Upper lobe of right lung (tissue), 1 donor: ENCODE measurements around the gene DGUOK. TPM values are rescaled to one million over a fixed set of nuclear protein-coding genes. Genes with fewer than 3 reads are reported as not detected.

Experiments
- ATAC-seq: fragments of 200-7000 bp; cut with Tn5 transposase; one replicate; pipeline ENCODE4 v1.9.1; 2020; ENCODE audit warnings: mild to moderate bottlenecking, moderate library complexity
- DNase-seq: peaks from one replicate; pipeline ENCODE4 v3.0.0-alpha.2; 2020
- H3K27ac ChIP-seq: fragments of 200-600 bp; one replicate; pipeline ENCODE4 v1.8.0; 2022
- H3K27me3 ChIP-seq: fragments of 200-600 bp; one replicate; pipeline ENCODE4 v1.8.0; 2022; ENCODE audit warnings: mild to moderate bottlenecking
- H3K36me3 ChIP-seq: fragments of 200-600 bp; one replicate; pipeline ENCODE4 v1.8.0; 2022
- H3K4me1 ChIP-seq: fragments of 200-600 bp; one replicate; pipeline ENCODE4 v1.8.0; 2022
- H3K4me3 ChIP-seq: fragments of 200-600 bp; one replicate; pipeline ENCODE4 v1.8.0; 2022; ENCODE audit warnings: mild to moderate bottlenecking
- H3K9me3 ChIP-seq: fragments of 200-600 bp; one replicate; pipeline ENCODE4 v1.8.0; 2022
- intact Hi-C: fragments of 100-400 bp; cut with DNase I; formaldehyde crosslinking; loops from one replicate; pipeline ENCODE4 v1.11.0; 2022
- total RNA-seq: library from RNA; stranded (reverse); fragmentation: NEBNext Ultra II Directional; extraction: Animal tissue kit (Norgen Biotek cat#: 25700); gene quantifications from one replicate; pipeline ENCODE4 v1.2.1, GENCODE V29; 2021
- TF ChIP-seq, protein P1 (sequence below): fragments of 200-600 bp; IDR thresholded peaks from one replicate; pipeline ENCODE4 v1.8.0; 2022; ENCODE audit warnings: antibody characterized with exemption
- donor health status: DM: no; HTN: yes; CAD: no; lungs with severe emphysema.

Gene DGUOK
- total RNA-seq, 1 donor from 2014 or later, result 34.4 TPM

DNA sequence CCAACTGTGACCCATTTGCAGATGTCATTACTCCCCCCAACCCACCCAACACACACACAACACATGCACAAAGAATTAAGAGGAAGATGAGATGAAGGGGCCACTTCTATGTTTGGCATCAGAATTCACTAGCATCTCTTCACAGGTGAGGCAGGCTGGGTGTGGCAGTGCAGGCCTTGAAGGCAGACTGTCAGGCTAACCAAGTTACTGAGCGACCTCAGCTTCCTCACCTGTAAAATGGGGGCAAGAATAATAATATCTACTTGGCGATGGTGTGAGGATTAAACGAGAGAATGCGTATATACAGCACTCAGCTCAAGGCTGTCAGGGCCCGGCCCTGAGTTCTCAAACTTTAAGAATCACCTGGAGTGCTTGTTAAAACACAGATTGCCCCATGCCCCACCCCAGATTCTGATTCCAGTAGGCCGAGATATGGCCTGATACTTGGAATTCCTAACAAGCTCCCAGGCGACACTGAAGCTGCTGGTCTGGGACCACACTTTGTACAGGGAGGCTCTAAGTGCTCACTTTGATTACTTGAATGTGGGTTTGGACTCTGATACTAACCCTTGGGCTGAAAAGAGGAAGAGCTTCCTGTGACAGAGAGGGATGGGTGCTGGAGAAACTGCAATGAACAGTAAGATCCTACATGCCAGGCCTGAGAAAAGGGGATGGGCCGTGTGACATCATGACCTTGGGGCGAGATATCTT, 32.8 kb upstream of the DGUOK start:
- H3K9me3 ChIP-seq, result no peaks in the 10 kb centered on the region
- ATAC-seq (peak; percentile 64), DNase-seq (no peak)
- peaks cover 10% of the 10 kb centered on the region for H3K4me1 ChIP-seq
- H3K27ac ChIP-seq, result no peak overlapping the region
- intact Hi-C loops, result no loop called here
- peak overlapping the region; percentile 5 for H3K4me3 ChIP-seq
- no peaks in the 10 kb centered on the region for H3K27me3 ChIP-seq
- H3K36me3 ChIP-seq, result no peaks in the 10 kb centered on the region
- TF ChIP-seq, protein P1, sequence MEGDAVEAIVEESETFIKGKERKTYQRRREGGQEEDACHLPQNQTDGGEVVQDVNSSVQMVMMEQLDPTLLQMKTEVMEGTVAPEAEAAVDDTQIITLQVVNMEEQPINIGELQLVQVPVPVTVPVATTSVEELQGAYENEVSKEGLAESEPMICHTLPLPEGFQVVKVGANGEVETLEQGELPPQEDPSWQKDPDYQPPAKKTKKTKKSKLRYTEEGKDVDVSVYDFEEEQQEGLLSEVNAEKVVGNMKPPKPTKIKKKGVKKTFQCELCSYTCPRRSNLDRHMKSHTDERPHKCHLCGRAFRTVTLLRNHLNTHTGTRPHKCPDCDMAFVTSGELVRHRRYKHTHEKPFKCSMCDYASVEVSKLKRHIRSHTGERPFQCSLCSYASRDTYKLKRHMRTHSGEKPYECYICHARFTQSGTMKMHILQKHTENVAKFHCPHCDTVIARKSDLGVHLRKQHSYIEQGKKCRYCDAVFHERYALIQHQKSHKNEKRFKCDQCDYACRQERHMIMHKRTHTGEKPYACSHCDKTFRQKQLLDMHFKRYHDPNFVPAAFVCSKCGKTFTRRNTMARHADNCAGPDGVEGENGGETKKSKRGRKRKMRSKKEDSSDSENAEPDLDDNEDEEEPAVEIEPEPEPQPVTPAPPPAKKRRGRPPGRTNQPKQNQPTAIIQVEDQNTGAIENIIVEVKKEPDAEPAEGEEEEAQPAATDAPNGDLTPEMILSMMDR, result no peak

DNA sequence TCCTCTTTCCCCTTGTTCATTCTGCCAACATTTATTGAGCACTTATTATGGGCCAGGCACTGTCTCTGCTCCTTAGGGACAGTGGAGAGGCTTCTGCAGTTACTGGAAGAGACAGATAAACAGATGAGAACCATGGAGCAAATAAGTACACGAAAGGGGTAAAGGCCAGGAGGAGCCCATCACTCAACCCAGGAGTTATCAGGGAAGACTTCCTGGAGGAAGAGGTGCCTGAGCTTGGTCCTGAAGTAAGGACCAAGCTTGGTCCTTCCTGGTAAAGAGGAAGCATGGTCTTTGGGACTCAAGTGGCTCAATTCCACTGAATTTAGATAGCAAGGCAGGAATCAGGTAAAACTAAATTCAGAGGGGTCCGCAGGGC, 32.2 kb upstream of the DGUOK start:
- DNase-seq (no peak), ATAC-seq (no peak)
- intact Hi-C loops, result no loop called here
- H3K9me3 ChIP-seq, result no peaks in the 10 kb centered on the region
- H3K4me1 ChIP-seq, result peaks cover 10% of the 10 kb centered on the region
- H3K36me3 ChIP-seq, result no peaks in the 10 kb centered on the region
- H3K27me3 ChIP-seq, result no peaks in the 10 kb centered on the region
- H3K4me3 ChIP-seq, result peak overlapping the region; percentile 5
- no peak overlapping the region for H3K27ac ChIP-seq
- TF ChIP-seq, protein P1, result no peak

DNA sequence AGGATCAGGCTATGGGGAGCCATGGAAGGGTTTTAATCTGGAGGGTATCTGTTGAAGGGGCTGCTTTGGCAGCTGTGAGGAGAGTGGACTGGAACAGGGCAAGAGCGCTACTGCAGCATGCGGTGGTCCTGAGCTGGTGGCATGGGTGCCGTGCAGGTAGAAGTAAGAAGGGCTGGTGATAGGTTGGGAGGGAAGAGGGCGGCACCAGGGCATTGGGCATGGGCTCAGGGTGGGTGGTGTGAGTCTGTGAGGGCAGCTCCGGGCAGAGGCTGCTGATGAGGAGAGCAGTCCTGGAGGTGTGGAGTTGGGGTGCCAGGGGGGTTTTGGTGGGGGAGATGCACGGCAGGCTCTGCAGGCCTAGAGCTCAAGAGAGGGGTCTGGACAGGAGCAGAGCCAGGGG, 31.8 kb upstream of the DGUOK start:
- peaks cover 10% of the 10 kb centered on the region for H3K4me1 ChIP-seq
- ATAC-seq (no peak), DNase-seq (no peak)
- intact Hi-C loops, result no loop called here
- H3K36me3 ChIP-seq, result no peaks in the 10 kb centered on the region
- peak overlapping the region; percentile 5 for H3K4me3 ChIP-seq
- H3K27me3 ChIP-seq, result no peaks in the 10 kb centered on the region
- no peaks in the 10 kb centered on the region for H3K9me3 ChIP-seq
- no peak overlapping the region for H3K27ac ChIP-seq
- TF ChIP-seq, protein P1, result no peak

DNA sequence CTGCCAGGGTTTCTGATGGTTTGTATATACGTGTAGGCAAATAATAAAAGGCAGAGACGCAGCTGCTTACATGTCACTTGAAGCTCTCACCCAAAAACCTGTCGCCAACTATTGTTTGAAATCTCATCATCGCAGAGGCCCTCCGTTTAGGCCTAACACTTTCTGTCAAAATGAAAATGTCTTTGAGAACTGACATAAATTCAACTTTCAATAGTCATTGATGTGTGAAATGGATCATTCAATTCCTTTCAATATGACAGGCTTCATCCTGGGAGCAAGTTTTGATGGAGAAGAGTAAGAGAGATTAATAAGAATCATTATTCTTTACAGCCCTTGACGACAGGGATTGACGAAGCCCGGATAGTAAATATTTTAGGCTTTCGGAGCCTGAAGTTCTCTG, 31.2 kb upstream of the DGUOK start:
- intact Hi-C loops, result no loop called here
- ATAC-seq, result no peak
- no peak overlapping the region for H3K27ac ChIP-seq
- H3K9me3 ChIP-seq, result no peaks in the 10 kb centered on the region
- H3K4me3 ChIP-seq, result no peak overlapping the region
- H3K4me1 ChIP-seq, result peaks cover 10% of the 10 kb centered on the region
- H3K36me3 ChIP-seq, result no peaks in the 10 kb centered on the region
- no peaks in the 10 kb centered on the region for H3K27me3 ChIP-seq
- TF ChIP-seq, protein P1, result no peak
- no peak for DNase-seq

DNA sequence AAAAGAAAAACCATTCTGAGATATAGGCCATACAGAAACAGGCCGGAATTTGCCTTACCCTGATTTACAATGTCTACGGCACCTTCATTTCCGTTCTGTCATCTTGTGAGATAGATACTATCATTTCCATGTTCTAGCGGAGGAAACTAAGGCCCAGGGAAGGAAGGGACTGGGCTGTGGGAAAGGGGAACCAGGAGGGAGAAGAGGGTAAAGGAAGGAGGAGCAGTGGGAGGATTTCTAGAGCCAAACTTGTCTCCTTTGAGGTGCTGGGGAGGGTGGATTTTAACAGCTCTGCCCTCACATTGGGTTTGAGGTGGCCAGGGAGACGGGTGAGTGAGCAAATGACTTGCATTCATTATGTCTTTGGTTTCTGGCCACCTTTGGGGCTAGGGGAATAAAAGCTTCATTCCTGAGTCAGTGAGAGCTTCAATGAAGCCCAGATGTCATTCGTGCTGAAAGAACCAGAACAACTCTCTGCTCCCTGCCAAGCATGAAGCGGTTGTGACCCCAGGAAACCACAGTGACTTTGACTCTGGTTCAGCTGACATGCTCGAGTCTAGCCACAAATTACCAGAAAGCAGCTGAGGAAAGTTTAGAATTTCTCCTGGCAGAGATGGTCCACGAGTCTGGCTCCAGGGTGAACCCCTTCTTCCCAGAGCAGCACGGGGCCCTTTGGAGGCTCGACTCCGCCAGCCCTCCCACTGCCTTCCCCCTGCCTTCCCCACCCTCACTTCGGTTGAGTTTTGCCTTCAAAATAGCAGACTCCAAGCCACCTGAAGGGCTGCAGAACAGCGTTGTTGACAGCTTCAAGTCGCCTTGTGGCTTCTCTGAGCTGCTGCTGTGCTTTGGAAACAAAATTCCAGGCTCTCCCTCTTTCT, 30.1 kb upstream of the DGUOK start:
- intact Hi-C loops, result no loop called here
- TF ChIP-seq, protein P1, result no peak
- no peak for DNase-seq
- peaks cover 10% of the 10 kb centered on the region for H3K4me1 ChIP-seq
- no peak overlapping the region for H3K4me3 ChIP-seq
- H3K27me3 ChIP-seq, result no peaks in the 10 kb centered on the region
- no peak for ATAC-seq
- H3K36me3 ChIP-seq, result no peaks in the 10 kb centered on the region
- no peaks in the 10 kb centered on the region for H3K9me3 ChIP-seq
- H3K27ac ChIP-seq, result peak overlapping the region; percentile 18
